Measurements from ENCODE around the gene PDE8B.

The PDE8B gene

DNA sequence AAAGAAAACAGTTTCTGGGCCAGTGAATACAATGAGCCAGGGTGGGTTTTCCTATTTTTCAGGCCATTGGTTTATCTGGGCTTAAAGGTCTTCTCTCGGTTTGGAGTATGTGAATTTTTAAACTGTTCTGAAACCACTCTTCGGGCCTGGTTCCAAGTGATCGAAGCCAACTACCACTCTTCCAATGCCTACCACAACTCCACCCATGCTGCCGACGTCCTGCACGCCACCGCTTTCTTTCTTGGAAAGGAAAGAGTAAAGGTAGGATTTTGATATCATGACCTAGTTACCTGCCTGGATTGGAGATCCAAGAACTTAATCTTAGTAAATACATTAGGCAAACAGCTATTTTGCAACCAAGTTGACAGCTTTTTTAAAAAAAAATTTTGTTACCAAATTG, 202.6 kb downstream of the PDE8B start:
- Histone ChIP-seq H3K4me3 (ENCODE audit: low read length in 2 of 2) (no peak overlapping the region), H3K4me1 (ENCODE audit: control insufficient read depth in 2 of 2, insufficient read depth in 2 of 2, low read length in 2 of 2) (no peaks in the 10 kb centered on the region), H3K27me3 (ENCODE audit: control insufficient read depth in 2 of 2, insufficient read depth in 2 of 2, low read length in 2 of 2) (no peaks in the 10 kb centered on the region), H3K27ac (ENCODE audit: low read depth in 2 of 2, low read length in 2 of 2) (no peak overlapping the region), H3K9me3 (ENCODE audit: control insufficient read depth in 2 of 2, low read length in 2 of 2) (no peaks in the 10 kb centered on the region), H3K9ac (ENCODE audit: low read depth in 1 of 2, low read length in 2 of 2) (no peak overlapping the region), H3K36me3 (ENCODE audit: control insufficient read depth in 2 of 2, insufficient read depth in 2 of 2, low read length in 2 of 2) (no peaks in the 10 kb centered on the region)

DNA sequence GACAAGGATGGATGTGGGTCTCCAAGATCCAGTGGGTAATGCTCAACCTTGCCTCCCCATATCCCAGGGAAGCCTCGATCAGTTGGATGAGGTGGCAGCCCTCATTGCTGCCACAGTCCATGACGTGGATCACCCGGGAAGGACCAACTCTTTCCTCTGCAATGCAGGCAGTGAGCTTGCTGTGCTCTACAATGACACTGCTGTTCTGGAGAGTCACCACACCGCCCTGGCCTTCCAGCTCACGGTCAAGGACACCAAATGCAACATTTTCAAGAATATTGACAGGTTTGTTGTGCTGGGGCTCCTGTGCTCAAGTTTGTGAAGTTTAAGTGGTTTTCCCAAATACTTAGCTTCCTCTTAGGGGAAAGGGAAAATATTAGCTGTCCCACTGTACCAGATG, 207.7 kb downstream of the PDE8B start:
- Histone ChIP-seq H3K36me3 (ENCODE audit: control insufficient read depth in 2 of 2, insufficient read depth in 2 of 2, low read length in 2 of 2) (no peaks in the 10 kb centered on the region), H3K9ac (ENCODE audit: low read depth in 1 of 2, low read length in 2 of 2) (no peak overlapping the region), H3K4me1 (ENCODE audit: control insufficient read depth in 2 of 2, insufficient read depth in 2 of 2, low read length in 2 of 2) (peaks cover 3 to 10% of the 10 kb centered on the region in 2 donors), H3K27ac (ENCODE audit: low read depth in 2 of 2, low read length in 2 of 2) (no peak overlapping the region), H3K9me3 (ENCODE audit: control insufficient read depth in 2 of 2, low read length in 2 of 2) (no peaks in the 10 kb centered on the region), H3K4me3 (ENCODE audit: low read length in 2 of 2) (no peak overlapping the region), H3K27me3 (ENCODE audit: control insufficient read depth in 2 of 2, insufficient read depth in 2 of 2, low read length in 2 of 2) (no peaks in the 10 kb centered on the region)

DNA sequence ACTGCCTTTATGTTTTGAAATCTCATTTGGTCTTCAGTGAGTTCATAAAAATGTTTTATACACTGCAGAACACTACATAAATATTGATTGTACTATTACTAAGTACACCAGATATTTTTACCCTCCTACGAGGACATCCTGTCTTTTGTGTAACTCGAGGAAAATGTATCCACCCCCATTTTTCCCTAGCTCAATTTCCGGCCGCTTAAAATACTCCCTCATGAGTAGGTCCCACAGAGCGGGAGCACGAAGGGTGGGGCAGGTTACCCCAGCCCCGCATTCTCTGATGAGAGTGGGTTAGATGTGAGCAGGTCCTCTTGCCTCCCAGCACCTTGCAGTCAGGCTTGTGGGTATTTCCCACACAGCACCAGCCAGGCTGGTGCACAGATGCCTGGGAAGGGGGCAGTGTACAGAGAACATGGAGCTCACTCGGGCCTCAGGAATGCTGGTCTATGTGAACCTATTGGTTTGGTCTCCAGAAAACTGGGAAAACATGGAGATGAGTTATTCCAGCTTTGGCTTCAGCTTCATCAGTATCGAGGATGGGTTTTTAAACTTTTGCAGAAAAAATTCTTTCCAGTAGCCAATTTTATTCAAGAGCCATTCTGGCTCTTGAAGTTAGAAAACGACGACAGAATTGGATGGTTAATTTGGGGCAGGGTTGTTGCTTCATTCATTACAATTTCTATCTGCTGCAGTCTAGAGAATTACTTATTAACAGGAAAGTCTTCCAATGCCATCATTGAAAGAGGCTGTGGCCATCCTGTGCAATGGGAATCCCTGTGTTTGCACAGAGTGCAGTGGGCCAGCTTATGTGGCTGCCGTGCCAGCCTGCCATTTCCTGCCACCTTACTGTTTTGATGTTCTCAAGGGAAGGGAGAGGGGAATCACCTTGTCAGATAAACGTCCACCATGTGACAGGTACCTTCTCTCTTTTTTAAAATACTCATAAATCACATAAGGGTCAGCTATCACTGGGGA, 208.4 kb downstream of the PDE8B start:
- Histone ChIP-seq H3K4me1 (ENCODE audit: control insufficient read depth in 2 of 2, insufficient read depth in 2 of 2, low read length in 2 of 2) (peaks cover 3 to 10% of the 10 kb centered on the region in 2 donors), H3K27me3 (ENCODE audit: control insufficient read depth in 2 of 2, insufficient read depth in 2 of 2, low read length in 2 of 2) (no peaks in the 10 kb centered on the region)

DNA sequence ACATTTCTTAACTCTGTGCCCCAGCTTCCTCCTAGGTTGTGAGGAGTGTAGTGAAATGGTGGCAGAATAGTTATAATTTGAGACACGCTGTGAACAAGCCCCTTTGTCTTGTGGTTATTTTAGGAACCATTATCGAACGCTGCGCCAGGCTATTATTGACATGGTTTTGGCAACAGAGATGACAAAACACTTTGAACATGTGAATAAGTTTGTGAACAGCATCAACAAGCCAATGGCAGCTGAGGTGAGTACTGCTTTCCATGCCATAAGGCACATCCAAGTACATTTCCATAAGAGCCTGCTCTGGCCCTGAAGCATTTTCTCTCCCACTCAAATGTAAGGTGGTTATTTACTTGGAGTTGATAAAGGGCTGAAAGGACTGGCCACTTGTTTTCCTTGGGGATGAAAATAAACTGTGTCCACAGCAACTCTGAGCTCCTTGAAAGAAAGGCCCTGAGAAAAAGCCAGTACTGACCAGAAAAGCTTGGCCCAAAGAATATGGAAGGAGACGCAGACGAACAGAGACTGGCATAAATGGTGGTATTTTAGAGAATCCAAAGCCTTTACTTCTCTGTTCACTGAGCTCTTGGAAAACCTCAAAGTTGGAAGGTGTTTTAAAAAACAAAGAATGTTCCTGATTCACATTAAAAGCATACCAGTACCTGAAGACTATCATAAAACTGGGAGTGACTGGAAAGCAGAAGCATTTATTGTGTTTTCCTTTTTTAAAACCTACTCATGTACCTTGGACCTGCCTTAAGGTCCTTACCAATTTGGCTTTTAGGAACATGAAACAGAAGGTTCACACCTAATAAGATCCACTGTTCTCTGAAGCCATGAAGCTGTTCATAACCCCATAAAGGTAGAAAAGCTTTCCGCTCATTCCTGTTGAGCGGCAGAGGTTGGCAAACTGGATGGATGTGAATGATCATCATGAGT, 209.4 kb downstream of the PDE8B start:
- H3K27ac ChIP-seq (ENCODE audit: low read depth in 2 of 2, low read length in 2 of 2): no peak overlapping the region

More for the DNA sequence above, 208.4 kb downstream of the PDE8B start:
- no peak overlapping the region for H3K4me3 ChIP-seq (ENCODE audit: low read length in 2 of 2)
- H3K27ac ChIP-seq (ENCODE audit: low read depth in 2 of 2, low read length in 2 of 2): no peak overlapping the region
- no peaks in the 10 kb centered on the region for H3K9me3 ChIP-seq (ENCODE audit: control insufficient read depth in 2 of 2, low read length in 2 of 2)
- H3K36me3 ChIP-seq (ENCODE audit: control insufficient read depth in 2 of 2, insufficient read depth in 2 of 2, low read length in 2 of 2): no peaks in the 10 kb centered on the region
- no peak overlapping the region for H3K9ac ChIP-seq (ENCODE audit: low read depth in 1 of 2, low read length in 2 of 2)

DNA sequence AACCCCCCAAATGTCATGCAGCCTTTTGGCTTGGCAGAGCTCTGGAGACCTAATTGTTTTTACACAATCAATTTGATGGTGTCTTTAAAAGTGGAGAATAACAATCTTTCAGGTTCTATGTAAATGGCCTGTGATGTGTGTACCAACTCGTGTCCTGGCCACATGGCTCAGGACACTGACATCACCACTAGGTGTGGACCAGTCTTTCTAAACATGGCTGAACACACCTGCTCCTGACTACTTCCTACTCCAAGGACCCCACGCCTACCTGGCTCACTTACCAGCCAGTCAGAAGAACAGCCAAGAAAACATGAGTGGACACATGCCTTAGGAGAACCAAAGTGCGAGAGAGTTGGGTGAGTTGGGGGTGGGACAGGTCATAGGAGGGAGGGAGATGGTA, 210.5 kb downstream of the PDE8B start:
- H3K9ac ChIP-seq (ENCODE audit: low read depth in 1 of 2, low read length in 2 of 2): no peak overlapping the region
- no peak overlapping the region for H3K27ac ChIP-seq (ENCODE audit: low read depth in 2 of 2, low read length in 2 of 2)
- H3K4me3 ChIP-seq (ENCODE audit: low read length in 2 of 2): no peak overlapping the region
- H3K4me1 ChIP-seq (ENCODE audit: control insufficient read depth in 2 of 2, insufficient read depth in 2 of 2, low read length in 2 of 2): peaks cover 3 to 10% of the 10 kb centered on the region in 2 donors
- H3K9me3 ChIP-seq (ENCODE audit: control insufficient read depth in 2 of 2, low read length in 2 of 2): no peaks in the 10 kb centered on the region
- peaks cover 4 to 7% of the 10 kb centered on the region in 2 donors for H3K36me3 ChIP-seq (ENCODE audit: control insufficient read depth in 2 of 2, insufficient read depth in 2 of 2, low read length in 2 of 2)
- no peaks in the 10 kb centered on the region for H3K27me3 ChIP-seq (ENCODE audit: control insufficient read depth in 2 of 2, insufficient read depth in 2 of 2, low read length in 2 of 2)

More for the DNA sequence above, 209.4 kb downstream of the PDE8B start:
- H3K4me1 ChIP-seq (ENCODE audit: control insufficient read depth in 2 of 2, insufficient read depth in 2 of 2, low read length in 2 of 2): peaks cover 3 to 10% of the 10 kb centered on the region in 2 donors
- H3K4me3 ChIP-seq (ENCODE audit: low read length in 2 of 2): peak overlapping the region in 1 of 2 donors; percentile 20
- H3K27me3 ChIP-seq (ENCODE audit: control insufficient read depth in 2 of 2, insufficient read depth in 2 of 2, low read length in 2 of 2): no peaks in the 10 kb centered on the region
- H3K36me3 ChIP-seq (ENCODE audit: control insufficient read depth in 2 of 2, insufficient read depth in 2 of 2, low read length in 2 of 2): no peaks in the 10 kb centered on the region
- no peak overlapping the region for H3K9ac ChIP-seq (ENCODE audit: low read depth in 1 of 2, low read length in 2 of 2)
- H3K9me3 ChIP-seq (ENCODE audit: control insufficient read depth in 2 of 2, low read length in 2 of 2): no peaks in the 10 kb centered on the region

DNA sequence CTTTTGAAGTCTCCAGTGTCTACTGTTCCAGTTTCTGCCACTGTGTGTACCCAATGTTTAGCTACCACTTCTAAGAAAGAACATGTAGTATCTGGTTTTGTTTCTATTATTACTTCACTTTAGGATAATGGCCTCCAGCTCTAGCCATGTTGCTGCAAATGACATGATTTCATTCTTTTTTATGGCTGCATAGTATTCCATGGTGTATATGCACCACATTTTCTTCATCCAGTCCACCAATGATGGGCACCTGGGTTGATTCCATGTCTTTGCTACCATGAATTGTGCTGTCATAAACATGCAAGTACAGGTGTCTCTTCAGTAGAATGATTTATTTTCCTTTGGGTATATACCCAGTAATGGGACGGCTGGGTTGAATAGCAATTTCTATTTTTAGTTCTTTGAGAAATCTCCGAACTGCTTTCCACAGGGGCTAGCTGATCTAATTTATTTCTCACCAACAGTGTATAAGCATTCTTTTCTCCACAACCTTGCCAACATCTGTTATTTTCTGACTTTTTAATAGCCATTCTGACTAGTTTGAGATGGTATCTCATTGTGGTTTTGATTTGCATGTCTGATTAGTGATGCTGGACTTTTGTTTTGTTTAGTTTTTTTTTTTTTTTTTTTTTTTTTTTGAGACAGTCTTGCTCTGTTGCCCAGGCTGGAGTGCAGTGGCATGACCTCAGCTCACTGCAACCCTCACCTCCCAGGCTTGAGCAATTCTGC, 212.7 kb downstream of the PDE8B start:
- H3K36me3 ChIP-seq (ENCODE audit: control insufficient read depth in 2 of 2, insufficient read depth in 2 of 2, low read length in 2 of 2): peaks cover 4 to 8% of the 10 kb centered on the region in 2 donors
- no peaks in the 10 kb centered on the region for H3K9me3 ChIP-seq (ENCODE audit: control insufficient read depth in 2 of 2, low read length in 2 of 2)
- H3K27ac ChIP-seq (ENCODE audit: low read depth in 2 of 2, low read length in 2 of 2): no peak overlapping the region
- no peaks in the 10 kb centered on the region for H3K27me3 ChIP-seq (ENCODE audit: control insufficient read depth in 2 of 2, insufficient read depth in 2 of 2, low read length in 2 of 2)
- no peak overlapping the region for H3K9ac ChIP-seq (ENCODE audit: low read depth in 1 of 2, low read length in 2 of 2)
- H3K4me3 ChIP-seq (ENCODE audit: low read length in 2 of 2): no peak overlapping the region
- H3K4me1 ChIP-seq (ENCODE audit: control insufficient read depth in 2 of 2, insufficient read depth in 2 of 2, low read length in 2 of 2): peaks cover 5 to 10% of the 10 kb centered on the region in 2 donors

DNA sequence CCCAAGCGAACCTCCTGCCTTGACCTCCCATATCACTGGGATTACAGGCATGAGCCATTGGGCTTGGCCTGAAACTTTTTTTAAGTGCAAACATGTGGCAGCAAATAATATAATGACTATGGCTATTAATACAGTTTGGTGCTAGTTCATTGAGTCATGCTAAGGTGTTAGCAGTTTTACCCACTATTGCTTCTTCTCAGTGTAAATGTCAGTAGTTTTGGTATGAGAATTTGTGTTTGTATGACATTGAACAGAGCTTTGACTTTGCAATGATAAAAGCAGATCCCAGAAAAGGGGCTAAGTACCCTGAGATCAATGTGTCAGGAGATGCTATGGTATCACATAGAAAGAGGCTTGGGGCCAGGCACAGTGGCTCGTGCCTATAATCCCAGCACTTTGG, 214.4 kb downstream of the PDE8B start:
- H3K4me3 ChIP-seq (ENCODE audit: low read length in 2 of 2): no peak overlapping the region
- no peak overlapping the region for H3K9ac ChIP-seq (ENCODE audit: low read depth in 1 of 2, low read length in 2 of 2)
- H3K27me3 ChIP-seq (ENCODE audit: control insufficient read depth in 2 of 2, insufficient read depth in 2 of 2, low read length in 2 of 2): no peaks in the 10 kb centered on the region
- H3K4me1 ChIP-seq (ENCODE audit: control insufficient read depth in 2 of 2, insufficient read depth in 2 of 2, low read length in 2 of 2): peaks cover 6 to 8% of the 10 kb centered on the region in 2 donors
- no peaks in the 10 kb centered on the region for H3K9me3 ChIP-seq (ENCODE audit: control insufficient read depth in 2 of 2, low read length in 2 of 2)
- H3K27ac ChIP-seq (ENCODE audit: low read depth in 2 of 2, low read length in 2 of 2): no peak overlapping the region
- peaks cover 4 to 8% of the 10 kb centered on the region in 2 donors for H3K36me3 ChIP-seq (ENCODE audit: control insufficient read depth in 2 of 2, insufficient read depth in 2 of 2, low read length in 2 of 2)

DNA sequence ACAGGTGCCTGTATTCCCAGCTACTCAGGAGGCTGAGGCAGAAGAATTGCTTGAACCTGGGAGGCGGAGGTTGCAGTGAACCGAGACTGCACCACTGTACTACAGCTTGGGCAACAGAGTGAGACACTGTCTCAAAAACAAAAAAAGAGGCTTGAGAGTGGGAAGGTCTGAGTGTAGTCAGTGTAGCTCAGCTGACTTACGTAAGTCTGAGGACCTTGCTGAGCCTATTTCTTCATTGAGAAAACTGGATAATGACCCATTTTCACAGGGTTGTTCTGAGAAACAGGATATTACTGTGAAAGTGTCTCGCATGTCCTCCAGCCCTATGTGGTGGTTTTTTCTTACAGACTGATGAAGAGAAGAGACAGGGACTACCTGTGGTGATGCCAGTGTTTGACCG, 214.9 kb downstream of the PDE8B start:
- Histone ChIP-seq H3K9me3 (ENCODE audit: control insufficient read depth in 2 of 2, low read length in 2 of 2) (no peaks in the 10 kb centered on the region), H3K9ac (ENCODE audit: low read depth in 1 of 2, low read length in 2 of 2) (no peak overlapping the region), H3K4me1 (ENCODE audit: control insufficient read depth in 2 of 2, insufficient read depth in 2 of 2, low read length in 2 of 2) (peaks cover 4 to 6% of the 10 kb centered on the region in 2 donors), H3K4me3 (ENCODE audit: low read length in 2 of 2) (no peak overlapping the region), H3K27ac (ENCODE audit: low read depth in 2 of 2, low read length in 2 of 2) (no peak overlapping the region), H3K27me3 (ENCODE audit: control insufficient read depth in 2 of 2, insufficient read depth in 2 of 2, low read length in 2 of 2) (no peaks in the 10 kb centered on the region), H3K36me3 (ENCODE audit: control insufficient read depth in 2 of 2, insufficient read depth in 2 of 2, low read length in 2 of 2) (peaks cover 4 to 10% of the 10 kb centered on the region in 2 donors)

DNA sequence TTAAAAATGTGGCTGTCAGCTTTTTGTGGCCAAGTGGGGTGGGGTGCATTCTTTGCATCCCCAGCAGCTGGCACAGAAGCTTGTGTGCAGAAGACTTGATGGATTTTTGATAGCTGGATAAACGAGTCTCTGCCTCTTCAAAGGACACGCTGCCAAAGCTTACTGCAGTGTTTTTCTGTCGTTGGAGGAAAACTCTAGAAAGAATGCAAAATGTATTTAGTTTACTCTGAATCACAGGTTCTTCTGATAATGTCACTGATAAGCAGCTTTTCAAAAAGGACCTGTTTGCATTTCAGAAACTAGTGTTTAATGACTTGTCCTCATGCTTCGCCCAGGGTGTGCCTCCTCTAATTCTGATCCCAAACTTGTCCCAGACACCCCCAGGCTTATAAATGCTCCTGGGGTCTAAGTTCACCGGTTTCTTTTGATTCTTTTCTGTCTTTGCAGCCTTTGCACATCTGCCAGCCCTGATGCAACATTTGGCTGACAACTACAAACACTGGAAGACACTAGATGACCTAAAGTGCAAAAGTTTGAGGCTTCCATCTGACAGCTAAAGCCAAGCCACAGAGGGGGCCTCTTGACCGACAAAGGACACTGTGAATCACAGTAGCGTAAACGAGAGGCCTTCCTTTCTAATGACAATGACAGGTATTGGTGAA, 215.6 kb downstream of the PDE8B start:
- Histone ChIP-seq H3K9me3 (ENCODE audit: control insufficient read depth in 2 of 2, low read length in 2 of 2) (no peaks in the 10 kb centered on the region), H3K27ac (ENCODE audit: low read depth in 2 of 2, low read length in 2 of 2) (no peak overlapping the region), H3K4me3 (ENCODE audit: low read length in 2 of 2) (no peak overlapping the region), H3K36me3 (ENCODE audit: control insufficient read depth in 2 of 2, insufficient read depth in 2 of 2, low read length in 2 of 2) (peaks cover 4 to 15% of the 10 kb centered on the region in 2 donors), H3K4me1 (ENCODE audit: control insufficient read depth in 2 of 2, insufficient read depth in 2 of 2, low read length in 2 of 2) (peaks cover 0 to 3% of the 10 kb centered on the region in 2 donors), H3K27me3 (ENCODE audit: control insufficient read depth in 2 of 2, insufficient read depth in 2 of 2, low read length in 2 of 2) (no peaks in the 10 kb centered on the region), H3K9ac (ENCODE audit: low read depth in 1 of 2, low read length in 2 of 2) (no peak overlapping the region)

All from mucosa of rectum (tissue), 2 donors.